Smooth muscle cell of the brain vasculature (primary cell): Measurements from ENCODE around the gene KRI1.
A peak's percentile ranks its signal among the peaks of the same experiment; 100 is the strongest.

Experiments
- DNase-seq: peaks from one replicate; pipeline ENCODE4 v3.0.0-alpha.2; 2012; ENCODE audit warnings: low read depth, low spot score

KRI1 gene

DNA sequence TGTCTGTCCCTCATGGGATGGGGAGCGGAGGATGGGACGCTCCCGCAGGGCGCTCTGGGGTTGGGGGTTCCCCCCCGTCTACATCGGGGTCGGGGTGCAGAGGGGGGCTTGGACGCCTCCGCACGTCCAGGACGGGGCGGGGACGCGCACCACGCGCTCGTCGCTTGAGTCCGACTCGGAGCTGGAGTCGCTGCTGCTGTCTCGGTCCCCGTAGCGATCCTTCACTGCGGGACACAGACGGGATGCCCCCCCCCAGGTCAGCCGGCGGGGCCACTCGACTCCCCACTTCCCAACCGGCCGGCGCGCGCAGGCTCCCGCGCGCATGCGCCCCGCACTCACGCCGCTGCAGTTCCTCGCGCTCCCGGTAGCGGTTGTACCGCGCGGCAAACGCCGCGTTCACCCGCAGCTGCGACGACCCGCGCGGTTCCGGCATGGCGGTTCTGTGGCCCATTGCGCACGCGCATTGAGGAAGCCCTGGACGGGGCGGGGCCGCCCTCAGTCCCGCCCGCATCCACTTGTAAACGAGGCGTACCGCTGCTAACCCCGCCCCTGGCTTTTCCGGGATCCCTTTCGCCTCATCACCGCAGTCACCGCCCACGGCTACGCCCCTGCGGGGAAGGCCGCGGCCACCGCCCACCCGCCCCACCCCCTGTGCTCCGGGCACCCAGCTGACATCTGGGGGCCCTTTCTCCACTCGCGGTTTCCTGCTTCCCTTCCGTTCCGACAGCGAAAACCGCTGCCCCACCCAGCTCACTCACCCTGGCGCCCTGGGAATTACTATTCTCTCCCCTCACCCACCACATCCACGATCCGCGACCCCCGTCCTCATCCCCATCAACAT lies at the start of gene KRI1:
TSS of gene KRI1 (minus strand) at position 444 of the 841 bp plus-strand sequence. CDS start at position 433, 11 bp downstream.
- peak; percentile 90 for DNase-seq

DNA sequence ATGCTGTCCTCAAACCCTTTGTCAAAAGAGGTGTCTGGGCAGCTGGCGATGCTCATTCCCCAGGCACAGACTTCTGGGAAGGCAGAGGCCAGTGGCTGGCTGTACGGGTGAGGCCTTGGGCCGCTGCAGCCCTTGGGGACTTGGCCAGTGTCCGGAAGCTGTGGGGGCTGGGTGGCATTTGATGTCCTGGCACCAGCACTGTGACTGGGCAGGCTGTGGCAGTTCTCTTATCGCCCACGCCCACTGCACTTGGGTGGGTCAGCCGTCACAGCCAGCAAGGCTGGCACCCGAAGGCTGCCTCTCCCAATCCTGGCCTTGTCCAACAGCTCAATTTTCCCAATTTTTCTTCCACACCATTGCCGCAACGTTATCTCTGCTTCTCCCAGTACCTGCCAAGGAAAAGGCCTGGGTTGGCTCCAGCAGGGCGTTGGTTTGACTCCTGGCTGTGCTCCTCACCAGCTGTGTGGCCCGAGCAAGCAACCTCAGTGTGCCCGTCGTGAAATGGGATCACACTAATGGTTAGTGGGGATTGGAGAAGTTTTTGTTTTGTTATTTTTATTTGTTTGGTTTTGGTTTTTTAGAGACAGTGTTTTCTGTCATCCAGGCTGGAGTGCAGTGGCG lies 46.8 kb upstream of the KRI1 start:
- DNase-seq, result no peak

DNA sequence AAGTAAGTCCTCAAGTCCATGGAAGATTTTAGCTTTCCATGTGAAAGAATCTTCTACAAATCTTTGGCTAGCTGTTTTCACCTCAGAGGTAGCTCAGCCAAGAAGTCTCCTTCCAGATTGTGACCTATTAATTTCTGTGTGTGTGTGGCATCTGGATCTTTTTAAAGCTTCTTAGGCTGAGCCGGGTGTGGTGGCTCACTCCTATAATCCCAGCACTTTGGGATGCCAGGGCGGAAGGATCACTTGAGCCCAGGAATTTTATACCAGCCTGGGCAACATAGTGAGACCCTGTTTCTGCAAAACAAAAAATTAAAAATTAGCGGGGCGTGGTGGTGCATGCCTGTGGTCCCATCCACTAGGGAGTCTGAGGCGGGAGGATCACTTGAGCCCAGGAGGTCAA lies 46.1 kb upstream of the KRI1 start:
- no peak for DNase-seq

DNA sequence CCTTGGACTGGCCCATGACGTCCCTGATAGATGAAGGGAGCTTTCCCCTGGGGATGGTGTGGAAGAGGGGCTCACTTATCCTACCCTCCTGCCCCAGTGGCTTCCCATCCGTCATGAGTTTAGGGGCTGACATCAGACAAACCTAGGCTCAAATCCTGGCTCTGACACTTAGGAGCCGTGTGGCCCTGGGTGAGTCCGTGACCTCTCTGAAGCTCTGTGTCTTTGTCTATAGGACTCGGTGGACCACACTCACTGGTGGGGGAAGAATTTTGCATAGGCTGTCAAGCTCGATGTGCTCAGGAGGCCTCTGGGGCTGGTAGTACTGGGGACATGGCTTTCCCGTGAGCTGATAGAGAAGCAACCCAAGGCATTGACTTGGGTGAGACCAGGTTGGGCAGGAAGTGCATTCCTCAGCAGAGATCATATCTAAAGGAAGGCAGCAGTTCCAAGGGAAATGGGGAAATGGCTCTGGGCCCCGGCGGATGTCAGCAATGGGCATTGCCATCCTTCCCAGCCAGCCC lies 38.7 kb upstream of the KRI1 start:
- DNase-seq, result no peak

DNA sequence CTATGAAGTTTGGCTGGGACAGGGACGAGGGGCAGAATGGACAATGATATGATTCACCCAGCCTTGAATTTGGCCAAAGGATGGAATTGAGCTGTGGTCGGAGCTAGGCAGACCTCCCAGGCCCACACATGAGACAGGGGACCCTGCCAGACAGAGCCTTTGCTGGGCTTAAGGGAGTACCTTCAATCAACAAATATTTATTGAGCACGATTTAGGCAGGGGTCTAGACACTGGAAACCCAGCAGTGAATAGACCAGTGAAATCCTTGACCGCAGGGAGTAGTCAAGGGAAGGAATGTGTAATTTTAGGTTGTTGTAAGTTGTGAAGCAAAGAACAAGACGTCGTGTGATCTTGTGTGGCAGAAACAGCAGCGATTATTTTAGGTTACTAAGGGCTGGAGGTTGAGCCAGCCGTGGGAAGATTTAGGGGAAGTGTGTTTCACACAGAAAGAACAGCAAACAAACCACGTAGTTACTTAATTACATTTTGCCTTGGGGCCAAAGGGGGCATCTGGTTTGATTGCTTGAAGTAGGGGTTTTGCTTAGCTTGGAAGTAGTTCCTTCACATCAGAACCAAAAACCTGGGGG lies 38.2 kb upstream of the KRI1 start:
- no peak for DNase-seq

DNA sequence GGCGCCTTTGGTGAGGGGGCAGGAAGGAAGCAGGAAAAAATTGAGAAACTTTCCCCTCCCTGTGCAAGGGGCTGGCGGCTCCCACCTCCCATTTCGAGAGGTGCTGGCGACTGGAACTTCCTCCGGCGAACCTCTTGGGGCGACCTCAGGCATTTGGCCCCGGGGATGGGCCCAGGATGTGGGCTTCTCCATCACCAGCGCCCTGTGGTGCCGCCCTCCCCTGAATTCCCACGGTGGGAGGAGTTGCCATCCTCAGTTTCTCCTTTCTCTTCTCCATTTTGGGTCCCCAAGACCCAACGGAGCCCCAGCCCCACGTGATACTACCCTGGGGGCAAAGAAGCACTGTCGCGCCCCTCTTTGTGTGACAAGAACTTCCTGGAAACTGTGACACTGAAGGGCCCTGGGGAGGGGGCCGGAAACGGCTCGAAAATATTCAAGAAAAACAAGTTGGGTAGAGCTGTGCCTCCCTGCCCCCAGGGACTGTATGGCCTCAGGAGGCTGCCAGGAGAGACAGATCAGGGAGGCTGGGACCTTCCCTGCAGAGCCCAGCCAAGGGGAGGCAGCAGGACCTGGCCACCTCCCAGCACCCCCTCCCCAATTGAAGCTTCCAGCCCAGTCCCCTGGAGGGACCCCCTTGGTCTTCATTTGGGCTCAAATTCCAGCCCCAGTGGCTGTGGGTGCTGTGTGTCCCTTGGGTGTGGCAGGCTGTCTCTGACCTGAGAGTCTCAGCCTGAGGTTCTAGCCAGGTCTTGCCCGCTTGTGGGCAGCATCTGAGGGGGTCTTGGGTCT lies 37.5 kb upstream of the KRI1 start:
- no peak for DNase-seq

DNA sequence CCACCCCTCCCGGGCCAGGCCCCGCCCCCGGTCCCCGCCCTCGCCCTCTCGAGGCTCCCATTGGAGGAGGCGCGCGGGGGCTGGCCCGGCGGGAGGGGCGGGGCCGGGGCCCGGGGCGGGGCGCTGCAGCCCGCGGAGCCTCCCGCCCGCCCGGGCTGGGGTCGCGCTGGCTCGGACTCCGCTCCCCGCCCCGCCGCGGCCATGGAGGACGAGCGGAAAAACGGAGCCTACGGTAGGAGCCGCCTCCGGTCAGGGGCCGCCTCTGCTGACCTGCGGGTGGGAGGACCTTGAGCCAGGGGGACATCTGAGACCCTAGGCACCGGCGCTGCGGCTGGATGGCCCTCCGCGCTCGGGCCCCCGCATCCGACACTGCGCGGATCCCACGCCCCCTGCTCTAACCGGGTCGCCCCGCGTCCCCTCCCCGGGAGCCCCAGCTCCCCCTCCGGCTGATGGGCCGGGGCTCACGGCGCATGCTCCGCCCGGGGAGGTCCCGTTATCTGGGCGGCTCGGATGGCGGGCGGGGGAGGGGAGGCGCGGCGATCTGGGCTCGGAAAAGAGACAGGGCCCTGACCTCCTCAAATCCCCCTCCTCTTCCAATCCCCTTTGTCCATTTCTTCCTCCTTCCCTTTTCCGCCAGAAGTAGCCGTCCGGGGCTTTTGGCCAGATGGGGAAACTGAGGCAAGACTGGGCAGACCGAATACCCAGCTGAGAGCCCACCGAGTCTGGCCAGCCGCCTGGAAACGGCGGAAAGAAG lies 36.7 kb upstream of the KRI1 start:
- no peak for DNase-seq

DNA sequence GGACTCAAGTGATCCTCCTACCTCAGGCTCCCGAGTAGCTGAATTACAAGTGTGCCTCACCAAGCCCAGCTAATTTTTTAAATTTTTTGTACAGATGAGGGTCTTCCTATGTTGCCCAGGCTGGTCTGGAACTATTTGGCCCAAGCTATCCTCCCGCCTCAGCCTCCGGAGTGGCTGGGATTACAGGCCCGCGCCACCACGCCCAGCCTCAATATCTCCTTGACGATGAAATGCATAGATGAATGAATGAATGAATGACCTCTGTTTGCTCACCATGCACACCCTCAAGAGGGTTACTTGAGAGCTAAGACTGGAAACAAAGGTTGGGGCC lies 36.2 kb upstream of the KRI1 start:
- no peak for DNase-seq

DNA sequence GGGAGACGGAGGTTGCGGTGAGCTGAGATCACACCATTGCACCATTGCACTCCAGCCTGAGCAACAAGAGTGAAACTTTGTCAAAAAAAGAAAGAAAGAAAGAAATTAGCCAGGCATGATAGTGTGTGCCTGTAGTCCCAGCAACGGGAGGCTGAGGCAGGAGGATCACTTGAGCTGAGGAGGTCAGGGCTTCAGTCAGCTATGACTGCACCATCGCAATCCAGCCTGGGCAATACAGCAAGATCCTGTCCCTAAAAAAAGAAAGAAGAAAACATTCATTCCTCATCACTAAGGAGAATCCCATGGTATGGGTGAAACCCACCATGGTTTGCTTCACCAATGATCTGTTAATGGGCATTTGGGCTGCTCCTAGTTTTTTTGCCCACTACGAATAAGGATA lies 34.3 kb upstream of the KRI1 start:
- DNase-seq, result no peak

DNA sequence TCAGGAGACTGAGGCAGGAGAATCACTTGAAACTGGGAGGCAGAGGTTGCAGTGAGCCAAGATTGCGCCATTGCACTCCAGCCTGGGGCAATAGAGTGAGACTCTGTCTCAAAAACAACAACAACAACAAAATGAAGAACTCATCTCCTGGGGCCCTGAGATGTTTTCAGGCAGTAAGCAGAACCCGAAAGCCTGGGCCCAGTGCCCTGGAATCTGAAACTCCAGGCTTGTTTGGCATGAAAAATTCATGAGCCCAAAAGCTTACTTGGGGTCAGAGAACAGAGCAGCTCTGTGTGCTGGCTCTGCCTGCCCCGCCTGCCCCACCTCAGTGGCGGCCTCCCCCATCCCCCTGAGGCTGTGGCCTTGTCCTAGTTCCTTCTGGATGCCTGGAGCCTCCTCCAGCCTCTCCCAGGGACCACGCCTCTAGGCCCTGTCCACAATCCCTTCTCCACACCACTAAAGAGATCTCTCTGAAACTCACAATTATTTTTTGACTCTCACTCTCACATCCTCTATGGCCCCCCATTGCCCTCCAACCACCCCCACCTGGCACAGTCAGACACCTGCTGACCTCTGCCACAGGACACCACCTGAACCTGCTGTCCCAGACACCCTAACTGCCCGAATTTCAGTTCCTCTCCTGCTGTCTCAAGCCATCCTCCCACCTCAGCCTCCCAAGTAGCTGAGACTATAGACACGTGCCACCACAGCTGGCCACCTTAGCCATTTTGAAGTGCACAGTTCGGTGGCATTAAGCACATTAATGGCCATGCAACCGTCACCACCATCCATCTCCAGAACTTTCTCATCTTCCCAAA lies 28.2 kb upstream of the KRI1 start:
- DNase-seq, result no peak

DNA sequence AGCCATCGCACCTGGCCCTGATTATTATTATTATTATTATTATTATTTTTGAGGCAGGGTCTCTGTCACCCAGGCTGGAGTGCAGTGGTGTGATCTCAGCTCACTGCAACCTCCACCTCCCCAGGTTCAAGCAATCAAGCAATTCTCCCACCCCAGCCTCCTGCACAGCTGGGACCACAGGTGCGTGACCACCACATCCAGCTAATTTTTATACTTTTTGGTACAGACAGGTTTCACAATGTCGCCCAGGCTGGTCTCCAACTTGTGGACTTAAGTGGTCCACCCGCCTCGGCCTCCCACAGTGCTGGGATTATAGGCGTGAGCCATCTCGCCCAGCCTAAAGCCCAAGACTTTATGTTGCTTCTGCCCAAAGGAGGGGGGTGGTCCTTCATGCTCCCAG lies 27.3 kb upstream of the KRI1 start:
- no peak for DNase-seq

DNA sequence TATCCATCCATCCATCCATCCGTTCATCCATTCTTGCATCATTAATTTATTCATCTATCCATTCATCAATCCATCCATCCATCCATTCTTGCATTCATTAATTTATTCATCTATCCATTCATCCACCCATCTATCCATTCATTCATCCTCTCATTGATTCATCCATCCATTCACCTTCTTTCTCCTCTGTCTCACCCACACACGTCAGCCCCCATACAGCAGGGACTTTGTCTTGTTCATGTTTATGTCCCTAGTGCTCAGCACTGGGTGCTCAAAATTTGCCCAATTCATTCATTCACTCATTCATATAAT lies 22.0 kb upstream of the KRI1 start:
- no peak for DNase-seq

DNA sequence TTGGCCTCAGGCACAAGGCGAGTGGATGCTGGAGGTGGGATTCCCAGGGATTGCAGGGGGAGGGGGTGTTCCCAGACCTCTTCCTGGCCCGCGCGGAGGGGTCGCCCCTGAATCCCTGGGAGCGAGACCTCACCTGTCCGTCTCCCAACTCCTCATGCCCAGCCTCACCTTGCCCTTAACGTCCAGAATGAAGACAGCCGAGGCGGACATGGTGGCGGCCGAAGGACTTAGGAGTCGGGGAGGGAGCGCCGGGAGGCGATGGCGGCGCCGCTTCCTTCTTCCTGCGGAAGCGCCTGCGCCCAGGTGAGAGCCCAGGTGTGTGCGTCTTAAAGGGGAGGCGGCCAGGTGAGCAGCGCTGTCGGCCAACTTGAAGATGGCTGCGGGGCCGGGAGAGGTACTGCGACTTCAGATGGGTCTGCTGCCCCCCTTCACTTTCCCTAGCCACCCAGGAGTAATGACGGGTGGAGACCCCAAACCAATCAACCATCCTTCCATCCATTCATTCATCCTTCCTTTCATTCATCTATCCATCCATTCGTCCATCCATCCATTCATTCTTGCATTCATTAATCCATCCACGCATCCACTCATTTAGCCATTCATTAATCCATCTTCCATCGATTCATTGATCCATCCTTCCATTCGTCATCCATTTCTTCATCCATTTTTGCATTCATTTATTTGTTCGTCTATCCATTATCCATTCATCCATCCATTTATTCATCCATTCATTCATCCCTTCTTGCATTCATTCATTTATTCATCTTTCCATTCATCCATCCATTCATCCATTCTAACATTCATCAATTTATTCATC lies 21.4 kb upstream of the KRI1 start, which contains the start of gene AP1M2:
TSS of gene AP1M2 (minus strand) at position 291 of the 817 bp plus-strand sequence. CDS start at position 210, 81 bp downstream.
- DNase-seq, result no peak

DNA sequence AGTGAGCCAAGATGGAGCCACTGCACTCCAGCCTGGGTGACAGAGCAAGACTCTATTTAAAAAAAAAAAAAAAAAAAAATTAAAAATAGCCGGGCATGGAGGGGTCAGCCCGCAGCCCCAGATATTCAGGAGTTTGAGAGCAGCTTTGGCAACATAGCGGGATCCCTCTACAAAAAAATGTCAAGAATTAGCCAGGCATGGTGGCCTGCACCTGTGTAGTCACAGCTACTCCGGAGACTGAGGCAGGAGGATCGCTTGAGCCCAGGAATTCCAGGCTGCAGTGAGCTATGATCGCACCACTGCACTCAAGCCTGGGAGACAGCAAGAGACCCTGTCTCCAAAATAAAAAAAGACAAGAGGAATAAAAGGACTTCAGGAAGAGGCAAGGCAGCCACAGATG lies 20.6 kb upstream of the KRI1 start:
- no peak for DNase-seq

DNA sequence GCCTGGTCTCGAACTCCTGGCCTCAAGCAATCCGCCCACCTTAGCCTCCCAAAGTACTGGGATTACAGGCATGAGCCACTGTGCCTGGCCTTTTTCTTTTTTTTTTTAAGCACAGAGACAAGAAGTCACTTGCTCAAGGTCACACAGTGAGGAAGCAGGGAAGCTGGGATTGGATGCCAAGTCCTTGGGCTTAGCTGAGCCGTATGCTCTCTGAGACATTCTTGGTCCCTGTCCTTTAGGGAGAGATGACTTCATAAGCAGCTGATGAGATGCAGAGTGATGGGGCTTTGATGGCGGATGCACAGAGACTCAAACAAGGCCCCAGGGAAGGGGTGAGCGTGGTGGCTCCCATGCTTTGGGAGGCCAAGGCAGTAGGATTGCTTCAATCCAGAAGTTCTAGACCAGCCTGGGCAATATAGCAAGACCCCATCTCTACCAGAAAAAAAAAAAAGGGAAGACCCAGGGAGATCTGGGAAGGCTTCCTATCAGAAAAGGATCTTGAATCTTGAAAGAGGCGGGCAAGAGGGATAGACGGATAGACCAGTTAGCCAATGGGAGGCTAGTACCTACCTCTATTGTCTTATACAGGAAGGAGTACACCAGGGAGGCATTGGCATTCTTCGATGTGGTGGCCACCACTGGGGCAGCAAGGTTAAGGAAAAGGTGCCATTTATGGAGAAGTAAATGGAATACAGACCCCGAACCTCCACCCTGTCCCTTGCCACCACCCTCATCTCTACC lies 17.4 kb upstream of the KRI1 start:
- no peak for DNase-seq

DNA sequence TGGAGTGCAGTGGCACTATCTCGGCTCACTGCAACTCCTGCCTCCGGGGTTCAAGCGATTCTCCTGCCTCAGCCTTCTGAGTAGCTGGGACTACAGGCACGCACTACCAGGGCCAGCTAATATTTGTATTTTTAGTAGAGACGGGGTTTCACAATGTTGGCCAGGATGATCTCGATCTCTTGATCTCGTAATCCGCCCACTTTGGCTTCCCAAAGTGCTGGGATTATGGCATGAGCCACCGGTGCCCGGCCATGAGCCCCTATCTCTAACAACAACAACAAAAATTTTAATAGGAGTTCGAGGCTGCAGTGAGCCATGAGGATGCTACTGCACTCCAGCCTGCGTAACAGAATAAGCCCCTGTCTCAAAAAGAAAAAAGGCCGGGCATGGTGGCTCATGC lies 16.3 kb upstream of the KRI1 start:
- no peak for DNase-seq

DNA sequence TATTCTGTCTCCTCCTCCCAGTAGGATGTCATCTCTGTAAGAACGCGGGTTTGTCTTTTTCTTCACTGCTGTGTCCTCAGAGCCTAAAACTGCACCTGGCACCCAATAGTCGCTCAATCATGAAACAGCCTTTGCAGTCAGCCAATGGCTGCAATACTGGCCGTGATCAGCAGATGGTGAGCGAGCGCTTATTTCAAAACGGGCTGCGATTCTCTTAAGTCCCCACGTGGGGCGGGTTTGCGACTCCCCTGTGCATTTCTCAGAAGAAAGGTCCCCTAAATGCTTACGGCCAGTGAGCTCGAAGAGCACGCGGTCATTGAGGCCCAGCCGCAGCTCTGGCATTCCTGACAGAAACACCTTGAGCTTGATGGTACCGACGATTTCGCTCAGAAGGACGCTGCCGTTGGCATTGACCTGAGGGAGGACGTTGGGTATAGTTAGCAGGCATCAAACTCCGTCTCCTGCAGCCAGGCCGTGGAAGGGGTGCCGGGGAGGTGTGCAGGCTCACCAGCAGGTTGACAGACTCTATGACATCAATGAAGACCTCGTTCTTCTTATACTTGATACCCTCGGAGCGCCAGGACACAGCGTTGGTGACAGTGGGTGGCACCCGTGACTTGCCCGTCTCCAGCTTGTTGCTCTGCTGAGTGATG lies 15.3 kb upstream of the KRI1 start:
- DNase-seq, result peak; percentile 83

DNA sequence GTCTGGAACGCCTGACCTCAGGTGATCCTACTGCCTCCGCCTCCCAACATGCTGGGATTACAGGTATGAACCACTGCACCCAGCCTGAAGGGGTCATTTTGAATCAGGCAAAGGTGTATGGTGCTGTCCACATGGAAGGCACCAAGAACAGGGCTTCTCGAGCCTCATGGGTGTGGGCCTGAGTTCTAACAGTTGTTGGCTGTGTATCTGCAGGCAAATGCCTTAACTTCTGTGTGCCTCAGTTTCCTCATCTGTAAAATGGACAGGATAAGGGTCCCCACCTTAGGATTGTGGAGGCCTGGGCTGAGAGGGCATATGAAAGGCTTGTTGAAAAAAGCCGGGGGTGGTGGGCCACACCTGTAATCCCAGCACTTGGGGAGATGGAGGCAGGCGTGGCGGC lies 12.1 kb upstream of the KRI1 start:
- no peak for DNase-seq
